HG02798 (cell line): ENCODE measurements around the gene NSDHL.

Experiments
- ATAC-seq: cut with Tn5 transposase; IDR thresholded peaks from one replicate; pipeline ENCODE4 v1.9.1; 2021; ENCODE audit warnings: mild to moderate bottlenecking; ENCODE audit not compliant: unreplicated experiment, poor library complexity

Gene NSDHL

DNA sequence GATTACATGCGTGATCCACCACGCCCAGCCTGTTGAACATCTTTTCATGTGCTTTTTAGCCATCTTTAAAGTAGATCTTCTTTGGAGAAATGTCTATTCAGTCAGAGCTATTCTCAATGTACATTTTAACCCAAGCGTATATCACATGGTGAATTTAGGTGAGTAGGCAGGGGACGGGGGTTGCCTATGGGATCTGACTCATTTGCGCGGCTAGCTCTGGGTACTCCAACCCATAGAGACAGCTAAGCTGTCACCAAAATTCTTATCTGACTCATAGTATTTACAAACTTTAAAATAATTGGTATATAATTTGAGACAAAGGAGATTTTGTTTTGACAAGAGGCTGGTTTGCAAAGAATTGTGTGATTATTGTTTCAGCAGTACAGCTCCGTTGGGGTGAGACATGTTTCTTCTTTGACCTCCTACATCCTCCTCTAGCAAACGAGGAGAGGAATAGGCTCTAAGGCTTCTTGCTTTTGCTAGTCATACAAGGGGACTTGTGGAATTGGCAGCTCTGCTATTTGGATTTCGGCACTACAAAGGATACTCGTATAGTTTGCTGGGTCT, 12.0 kb downstream of the NSDHL start:
- no peak for ATAC-seq

DNA sequence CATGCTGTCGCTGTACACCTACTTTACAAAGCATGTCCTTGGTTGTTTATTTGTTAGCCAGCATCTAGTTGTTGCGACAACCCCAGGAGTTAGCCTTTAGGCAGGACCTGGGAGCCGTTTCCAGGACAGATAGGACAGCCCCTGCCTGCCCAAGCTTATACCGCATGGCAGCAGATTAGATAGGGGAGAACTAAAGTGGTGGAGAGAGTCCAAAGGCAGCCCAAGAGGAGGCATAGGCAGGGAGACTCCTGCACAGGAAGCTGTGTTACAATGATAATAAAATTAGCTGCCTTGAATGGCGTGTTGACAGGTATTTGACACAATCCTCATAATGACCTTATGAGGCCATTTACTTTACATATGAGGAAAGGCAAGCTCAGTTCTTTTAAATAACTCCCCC, 13.0 kb downstream of the NSDHL start:
- ATAC-seq, result no peak

DNA sequence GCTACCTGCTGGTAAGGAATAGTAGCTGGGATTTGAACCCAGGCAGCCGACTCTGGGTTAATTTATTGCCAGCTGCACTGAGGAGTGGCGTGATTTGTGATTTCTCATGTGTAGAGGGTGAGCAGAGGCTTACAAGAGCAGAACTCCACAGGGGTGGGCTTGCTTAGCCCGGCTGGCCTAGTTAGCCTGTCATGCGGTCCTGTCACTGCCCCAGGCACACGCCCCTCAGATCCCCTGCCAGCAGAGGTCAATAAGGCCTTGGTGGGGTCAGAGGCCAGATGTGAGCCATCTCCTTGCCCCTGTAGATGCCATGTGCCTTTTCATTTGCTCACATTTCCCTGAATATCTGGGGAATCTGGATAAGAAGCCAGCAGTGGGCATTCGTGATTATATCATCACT, 13.4 kb downstream of the NSDHL start:
- no peak for ATAC-seq

DNA sequence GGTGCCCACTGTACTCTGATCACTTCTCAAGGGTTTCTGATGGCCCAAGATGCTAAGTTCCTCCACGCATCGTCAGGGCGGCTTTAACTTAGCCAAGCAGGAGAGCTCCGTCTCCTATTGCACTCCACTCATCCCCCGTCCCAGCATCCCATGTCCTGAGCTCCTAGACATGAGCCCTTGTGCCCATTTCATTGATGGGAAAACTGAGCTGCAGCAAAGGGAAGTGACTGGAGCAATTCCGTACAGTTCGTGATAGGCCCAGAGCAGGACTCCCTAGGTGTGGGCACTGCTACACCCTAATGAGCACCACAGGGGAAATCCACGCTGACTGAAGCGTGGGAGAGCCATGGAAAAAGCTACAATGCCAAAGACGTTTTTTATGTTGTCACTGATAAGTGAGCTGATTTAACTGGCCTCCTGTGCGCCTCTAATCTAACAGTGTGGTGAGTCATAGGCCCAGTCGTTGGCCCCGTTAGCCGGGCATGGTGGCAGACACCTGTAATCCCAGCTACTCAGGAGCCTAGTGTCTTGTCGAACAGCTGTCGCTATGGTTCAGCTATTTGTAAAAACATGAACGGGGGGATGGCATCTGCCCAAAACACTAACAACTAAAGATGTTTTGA, 14.9 kb downstream of the NSDHL start:
- no peak for ATAC-seq

DNA sequence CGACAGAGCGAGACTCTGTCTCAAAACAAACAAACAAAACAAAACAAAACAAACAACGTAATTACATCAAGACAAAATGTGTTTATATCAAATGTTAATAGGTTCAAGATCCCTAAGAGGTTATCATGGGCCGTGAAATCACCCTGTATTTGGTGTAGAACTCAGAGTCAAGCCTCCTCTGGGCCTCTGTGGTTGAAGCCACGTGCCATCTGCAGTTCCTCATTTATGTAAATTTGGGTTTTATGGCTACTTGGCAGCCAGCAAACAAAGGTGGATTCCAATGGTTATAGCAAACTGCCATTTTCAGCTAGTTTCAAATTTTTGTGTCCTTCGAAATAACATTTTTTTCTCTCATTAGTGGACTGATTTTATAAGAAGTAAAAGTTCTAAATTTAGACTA, 16.4 kb downstream of the NSDHL start:
- no peak for ATAC-seq

DNA sequence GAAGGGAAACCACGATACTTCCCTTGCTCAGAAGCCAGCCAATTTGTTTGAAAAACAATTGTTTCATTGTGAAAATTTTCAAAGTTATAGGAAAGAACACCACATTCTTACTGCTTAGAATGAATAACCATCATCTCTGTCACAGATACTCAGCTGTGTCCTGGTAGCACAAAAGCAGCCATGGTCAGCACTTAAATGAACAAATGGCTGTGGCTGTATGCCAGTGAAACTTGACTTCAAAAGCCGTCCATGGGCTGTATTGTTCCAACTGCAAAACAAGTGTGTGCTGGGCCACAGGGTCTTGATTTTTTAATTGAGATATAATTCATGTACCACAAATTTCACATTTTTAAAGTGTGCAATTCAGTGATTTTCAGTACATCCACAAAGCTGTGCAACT, 19.6 kb downstream of the NSDHL start:
- ATAC-seq, result no peak

DNA sequence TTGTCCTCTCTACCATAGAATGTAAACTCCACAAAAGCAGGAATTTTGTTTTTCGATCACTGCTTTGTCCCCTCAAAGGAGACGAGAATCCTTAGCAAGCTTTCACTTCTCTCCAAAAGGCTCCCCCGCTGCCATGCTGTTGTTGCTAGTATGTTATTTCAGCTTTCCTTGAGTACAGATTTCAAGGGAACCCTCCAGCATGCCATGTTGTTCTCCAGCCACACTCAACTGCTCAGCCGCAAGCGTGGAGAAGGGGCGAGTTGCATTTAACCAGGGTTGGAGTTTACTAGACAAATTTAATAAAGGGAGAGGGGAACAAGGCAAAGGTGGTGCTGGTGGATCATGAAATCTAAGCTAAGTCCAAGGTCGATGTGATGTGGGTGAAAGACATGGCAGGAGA, 23.1 kb downstream of the NSDHL start:
- no peak for ATAC-seq

DNA sequence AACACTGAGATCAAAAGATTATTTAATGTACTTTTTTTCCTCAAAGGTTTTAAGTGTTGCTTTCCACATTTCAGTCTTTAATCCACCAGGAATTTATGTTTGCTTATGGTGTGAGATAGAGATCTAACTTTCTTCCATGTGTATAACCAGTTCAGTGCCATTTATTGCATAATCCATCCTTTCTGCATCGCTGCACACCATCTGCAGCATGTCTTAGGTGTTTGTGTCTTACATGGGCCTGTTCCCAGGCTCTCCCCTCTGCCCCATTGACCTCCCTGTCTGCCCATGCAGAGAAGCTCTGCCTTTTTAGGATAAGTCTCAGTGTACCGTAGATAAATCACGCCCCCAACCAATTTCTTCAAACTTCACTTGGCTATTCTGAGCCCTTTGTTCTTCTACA, 30.3 kb downstream of the NSDHL start:
- no peak for ATAC-seq

DNA sequence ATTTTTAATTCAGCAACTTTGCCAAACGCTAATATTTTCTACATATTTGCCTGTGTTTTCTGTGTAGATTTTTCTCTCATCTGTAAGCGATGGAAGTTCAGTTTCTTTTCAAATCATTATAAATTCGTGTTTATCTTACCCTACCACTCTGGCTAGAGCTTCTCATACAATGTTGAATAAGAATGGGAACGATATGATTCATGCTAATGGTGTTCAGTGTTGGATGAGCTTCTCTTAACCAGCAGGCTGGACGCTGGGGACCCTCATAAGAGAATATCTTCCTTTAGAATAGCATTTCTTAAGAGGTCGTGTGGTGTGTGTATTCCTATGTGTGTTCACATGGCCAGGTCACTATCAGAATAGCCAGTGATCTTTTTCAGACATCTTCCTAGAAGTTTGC, 31.0 kb downstream of the NSDHL start:
- no peak for ATAC-seq

DNA sequence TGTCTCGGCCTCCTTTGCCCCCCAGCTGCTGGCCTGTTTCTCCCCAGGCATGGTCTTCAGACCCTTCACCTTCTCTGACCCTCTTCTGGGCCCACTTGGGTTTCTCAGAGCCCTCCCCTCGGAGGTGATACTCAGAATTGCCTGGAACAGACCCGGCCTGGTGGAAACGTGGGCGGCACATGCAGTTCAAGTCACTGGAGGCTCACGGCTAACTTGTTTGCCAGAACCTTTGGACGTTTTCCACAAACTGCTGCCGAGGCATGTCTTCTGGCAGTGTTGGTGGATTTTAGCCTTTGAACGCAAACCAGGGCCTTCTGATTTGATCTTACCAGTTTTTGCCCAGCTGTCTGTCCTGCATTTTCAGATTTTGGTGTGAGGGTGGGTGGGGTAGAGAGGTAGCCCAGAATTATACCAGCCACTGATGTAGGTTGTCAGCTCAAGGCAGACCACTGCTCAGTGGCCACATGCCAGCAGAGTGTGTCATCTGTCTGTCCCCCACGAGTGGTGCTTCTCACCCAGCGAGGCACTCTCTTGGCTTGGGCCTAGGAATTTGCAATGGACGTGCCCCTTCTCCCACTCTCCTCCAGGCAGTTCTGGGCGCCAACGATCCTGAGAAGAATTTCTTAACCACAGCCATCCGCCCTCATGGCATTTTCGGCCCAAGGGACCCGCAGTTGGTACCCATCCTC, 34.5 kb downstream of the NSDHL start:
- ATAC-seq, result no peak

DNA sequence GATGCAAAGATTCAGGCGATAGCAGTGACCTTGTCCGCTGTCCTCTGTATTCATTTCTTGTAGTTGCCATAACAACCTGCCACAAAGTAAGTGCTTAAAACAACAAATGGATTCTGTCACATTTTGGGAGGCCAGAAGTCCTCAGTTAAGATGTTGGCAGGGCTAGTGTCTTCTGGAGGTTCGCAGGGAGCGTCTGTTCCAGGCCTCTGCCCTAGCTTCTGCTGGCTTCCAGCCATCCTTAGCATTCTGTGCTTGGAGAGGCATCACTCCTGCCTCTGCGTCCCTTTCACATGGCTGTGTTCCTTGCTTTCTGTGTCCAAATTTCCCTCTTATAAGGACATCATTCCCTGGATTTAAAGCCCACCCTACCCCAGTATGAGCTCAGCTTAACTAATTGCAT, 35.5 kb downstream of the NSDHL start:
- ATAC-seq, result no peak

DNA sequence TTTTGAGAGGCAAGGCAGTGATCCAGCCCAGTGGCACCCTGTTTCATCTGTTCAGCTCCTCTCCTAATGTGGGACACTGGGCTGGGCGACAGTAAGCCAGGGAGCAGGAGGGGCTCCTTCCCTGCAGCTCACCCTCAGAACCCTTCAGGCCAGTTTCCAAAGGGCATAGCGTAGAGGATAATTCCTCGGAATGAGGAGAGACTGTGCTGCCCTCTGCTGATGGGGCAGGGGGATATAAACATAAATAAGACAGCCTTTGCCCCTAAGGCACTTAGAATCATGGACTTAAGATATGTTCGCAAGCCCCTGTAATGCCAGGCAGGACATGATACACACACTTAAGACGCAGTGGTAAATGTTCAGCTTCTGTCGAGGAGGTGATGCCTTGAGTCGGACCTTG, 39.1 kb downstream of the NSDHL start:
- no peak for ATAC-seq

DNA sequence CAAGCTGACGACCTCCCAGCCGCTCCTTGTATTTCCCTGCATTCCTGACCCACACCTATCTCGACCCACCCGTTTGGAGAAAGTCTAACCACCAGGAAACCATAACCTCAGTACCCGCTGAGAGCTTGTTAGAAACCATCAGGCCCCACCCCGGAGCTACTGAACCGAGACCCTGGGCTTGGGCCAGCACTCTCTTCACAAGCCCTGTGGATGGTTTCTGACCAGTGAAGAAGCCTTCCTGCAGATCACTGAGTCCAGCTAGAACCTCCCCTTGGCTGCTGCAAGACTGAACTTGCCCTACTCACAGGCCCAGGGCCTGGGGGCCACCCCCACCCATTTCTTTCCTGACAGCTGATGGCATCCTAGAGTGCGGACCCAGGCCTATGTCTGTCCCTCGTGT, 40.4 kb downstream of the NSDHL start:
- no peak for ATAC-seq

DNA sequence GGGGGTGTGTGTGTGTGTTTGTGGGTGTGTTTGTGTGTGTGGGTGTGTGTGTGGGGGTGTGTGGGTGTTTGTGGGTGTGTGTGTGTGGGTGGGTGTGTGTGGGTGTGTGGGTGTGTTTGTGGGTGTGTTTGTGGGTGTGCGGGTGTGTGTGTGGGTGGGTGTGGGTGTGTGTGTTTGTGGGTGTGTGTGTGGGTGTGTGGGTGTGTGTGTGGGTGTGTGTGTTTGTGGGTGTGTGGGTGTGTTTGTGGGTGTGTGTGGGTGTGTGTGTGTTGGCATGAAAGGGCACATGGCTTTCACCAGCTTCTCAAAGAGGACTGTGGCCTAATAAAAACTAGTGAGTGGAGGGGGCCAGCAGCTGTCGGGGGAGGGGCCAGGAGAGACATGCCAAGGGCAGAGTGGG, 41.7 kb downstream of the NSDHL start:
- ATAC-seq, result no peak

DNA sequence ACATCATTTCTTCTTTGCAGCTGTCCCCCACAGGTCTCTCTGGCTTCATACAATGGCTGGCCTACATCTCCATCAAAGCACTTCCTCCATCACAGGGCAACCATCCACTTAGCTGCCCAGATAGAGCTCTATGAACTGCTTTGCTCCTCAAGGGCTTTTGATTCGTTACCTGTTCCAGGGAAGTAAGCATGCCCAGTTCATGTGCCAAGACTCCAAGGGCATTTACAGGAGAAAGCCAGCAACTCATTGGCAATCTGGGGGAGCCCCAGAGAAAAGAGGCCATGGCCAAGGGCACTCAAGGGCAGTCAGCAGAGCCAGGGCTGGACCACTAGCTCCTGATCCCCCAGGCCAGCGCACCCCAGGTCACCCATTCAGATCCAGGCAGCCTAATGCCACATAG, 42.5 kb downstream of the NSDHL start:
- ATAC-seq, result no peak

DNA sequence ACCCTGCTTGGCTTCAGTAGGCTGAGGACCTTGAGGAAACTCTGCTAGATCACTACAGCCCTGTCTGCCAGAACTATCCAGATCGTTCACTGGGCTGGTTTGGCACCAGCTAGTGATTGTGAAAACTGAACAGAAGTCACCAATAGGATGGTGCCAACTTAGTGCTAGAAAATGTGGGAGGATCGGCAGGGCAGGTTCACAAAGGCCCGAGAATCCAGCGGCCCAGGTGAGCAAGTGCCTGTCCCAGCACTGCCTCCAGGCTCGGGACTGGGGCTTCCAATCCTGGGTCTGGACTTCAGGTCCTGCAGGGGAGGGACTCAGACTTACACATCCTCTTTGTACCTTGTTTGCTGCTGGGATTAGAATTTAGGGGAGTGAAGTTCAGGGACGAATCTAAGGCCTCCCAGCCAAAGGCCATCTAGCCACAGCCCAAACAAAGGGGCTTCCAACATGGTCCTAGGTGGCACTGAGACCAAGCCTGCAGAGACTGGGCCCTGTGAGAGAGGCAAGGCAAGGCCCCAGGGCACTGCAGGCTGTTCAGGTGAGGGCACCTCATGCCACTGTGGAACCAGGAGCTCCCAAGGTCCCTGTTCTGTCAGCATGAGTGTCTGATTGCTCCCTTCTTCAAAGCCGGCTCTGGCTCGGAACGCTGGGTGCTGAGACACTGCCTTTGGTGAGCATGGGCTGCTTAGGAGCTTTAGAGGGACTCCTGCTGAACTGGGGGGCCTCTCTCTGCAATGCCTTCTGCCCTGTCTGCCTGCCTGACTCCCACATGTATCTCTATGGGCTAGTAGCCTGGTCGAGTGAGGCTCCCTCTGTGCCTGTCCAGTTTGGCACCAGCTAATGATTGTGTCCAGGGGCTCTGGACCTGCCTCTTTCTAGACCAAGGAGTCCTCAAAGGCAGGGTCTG, 46.3 kb downstream of the NSDHL start:
- ATAC-seq, result no peak

DNA sequence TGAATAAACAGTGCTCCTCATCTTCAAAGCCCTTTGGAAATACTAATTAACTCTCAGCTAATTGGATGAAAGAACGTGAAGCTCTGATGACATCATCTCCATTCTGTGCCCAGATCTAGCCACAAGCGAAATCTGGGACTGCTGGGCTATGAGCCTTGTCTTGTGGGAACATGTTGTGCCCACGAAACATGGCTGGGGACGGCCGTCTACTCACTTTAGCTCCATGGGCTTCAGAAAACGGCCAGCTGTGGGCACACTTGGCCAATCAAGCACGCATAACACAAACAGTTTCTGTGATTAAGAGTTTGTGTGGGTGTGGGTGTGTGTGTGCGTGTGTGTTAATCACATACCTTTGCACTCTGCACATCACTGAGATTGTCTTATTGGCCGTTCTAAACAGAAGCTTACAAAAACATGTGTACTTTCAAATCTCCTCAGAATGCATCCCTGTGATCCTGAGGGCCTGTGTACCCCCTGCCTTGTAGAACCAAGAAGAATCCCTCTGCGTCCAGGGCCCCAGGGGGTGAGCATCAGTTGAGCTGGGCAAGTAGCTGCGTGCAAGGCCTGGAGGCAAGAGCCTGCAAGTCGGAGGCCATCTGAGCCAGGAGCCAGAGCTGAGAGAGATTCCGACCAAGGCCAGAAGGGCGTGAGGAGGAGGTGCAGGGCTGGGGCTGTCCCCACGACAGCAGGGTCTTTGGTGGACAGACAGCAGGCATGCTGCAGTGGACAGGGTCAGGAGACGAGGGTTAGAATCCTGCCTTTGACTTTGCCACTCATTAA, 48.3 kb downstream of the NSDHL start:
- no peak for ATAC-seq

DNA sequence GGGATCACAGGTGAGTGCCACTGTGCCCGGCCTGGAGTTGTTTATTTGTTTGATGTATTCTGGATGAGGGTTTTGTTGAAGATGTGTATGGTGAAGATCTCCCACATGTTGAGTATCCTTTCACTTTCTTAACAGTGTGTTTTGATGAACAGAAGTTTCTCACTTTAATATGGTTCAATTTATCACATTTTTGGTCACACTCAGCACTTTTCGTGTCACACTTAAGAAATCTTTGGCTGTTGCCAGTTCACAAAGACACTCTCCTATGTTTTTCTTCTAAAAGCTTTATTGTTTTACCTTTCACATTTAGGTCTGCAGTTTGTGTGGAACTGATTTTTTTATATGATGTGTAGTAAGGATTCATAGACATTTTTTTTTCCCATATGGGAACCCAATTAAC, 50.4 kb downstream of the NSDHL start:
- no peak for ATAC-seq

DNA sequence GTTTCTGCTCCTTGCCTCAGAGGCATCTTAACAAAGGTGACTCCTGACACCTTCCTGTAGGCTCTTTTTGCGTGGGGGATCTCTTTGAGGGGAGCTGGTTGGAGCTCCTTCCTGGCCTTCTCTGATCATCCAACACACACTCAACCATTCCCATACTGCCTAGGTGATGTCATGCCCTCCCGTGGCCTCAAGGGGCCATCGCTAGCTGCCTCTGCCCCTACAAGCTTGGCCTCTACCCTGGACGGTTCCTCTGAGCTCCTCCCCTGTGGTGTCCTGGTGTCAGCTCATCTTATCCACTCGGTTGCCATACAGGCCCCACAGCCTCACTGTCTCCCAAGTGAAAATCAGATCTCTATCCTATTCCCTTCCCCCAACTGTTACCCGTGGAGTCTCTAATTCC, 53.3 kb downstream of the NSDHL start:
- ATAC-seq, result no peak

DNA sequence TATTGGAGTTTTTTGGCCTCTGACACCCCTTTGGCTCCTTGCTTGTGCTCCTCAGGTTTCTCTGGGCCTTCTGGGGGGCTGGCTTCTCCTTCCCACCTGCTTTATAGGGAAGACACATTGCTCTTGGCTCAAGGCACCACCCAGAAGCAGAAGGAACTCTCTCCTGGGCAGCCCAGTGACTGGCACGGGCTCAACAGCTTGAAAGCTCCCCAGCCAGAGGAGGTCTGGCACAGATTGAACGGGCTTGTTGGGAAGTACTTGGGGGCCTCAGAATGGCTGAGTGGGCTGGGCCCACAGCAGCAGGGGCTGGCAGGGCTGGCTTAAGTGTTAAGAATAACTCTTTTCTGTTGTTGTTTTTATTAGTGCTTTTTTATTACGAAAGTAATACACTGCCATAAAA, 55.9 kb downstream of the NSDHL start:
- no peak for ATAC-seq
